ENCODE results near the gene PSME3. TPM values are rescaled to one million over a fixed set of nuclear protein-coding genes. Genes with fewer than 3 reads are reported as not detected.
"Not testable (repeated sequence)": the region's sequence is repeated elsewhere in the genome, so short reads cannot be mapped to it uniquely, and the experiment has no call there.

The PSME3 gene
- total RNA-seq, 1 experiment from 2014 or later, result 195 TPM

GRCh38 chr17:42850954-42851353, 17.8 kb downstream of the PSME3 start, which contains the start of gene AOC3:
TSS of gene AOC3 (plus strand) at chr17:42851199. CDS start at chr17:42851344, 145 bp downstream.
- H3K36me3 Mint-ChIP-seq (ENCODE audit: insufficient read depth, unreplicated experiment), result peaks cover 3% of the 10 kb centered on the region
- ChIA-PET CTCF (no interaction called here), POLR2A (no interaction called here)
- H3K9me3 Mint-ChIP-seq (ENCODE audit: unreplicated experiment), result no peaks in the 10 kb centered on the region
- Histone ChIP-seq H3K4me1 (no peaks in the 10 kb centered on the region), H3K36me3 (ENCODE audit: control insufficient read depth, insufficient read depth, low read length) (no peaks in the 10 kb centered on the region), H3K4me3 (ENCODE audit: low read depth, low read length) (no peak within 1 kb of the TSS), H3K9me3 (no peaks in the 10 kb centered on the region), H3K27me3 (replicated peaks; ENCODE audit: control insufficient read depth, insufficient read depth, low read length) (no peaks in the 10 kb centered on the region)
- H3K27me3 Mint-ChIP-seq (ENCODE audit: insufficient read depth, unreplicated experiment), result no peaks in the 10 kb centered on the region
- H3K4me1 Mint-ChIP-seq (ENCODE audit: low read depth, unreplicated experiment), result no peaks in the 10 kb centered on the region
- no peak for DNase-seq
- no peak within 1 kb of the TSS for H3K27ac Mint-ChIP-seq (ENCODE audit: unreplicated experiment)
- intact Hi-C loops (cut with micrococcal nuclease; ENCODE audit: unreplicated experiment), result no loop called here
- BruUV-seq (replicated peaks), result no TSS peak
- no peak for TF ChIP-seq CTCF (IDR thresholded peaks at IDR 0.05; ENCODE audit: insufficient read depth in 1 of 2, low read depth in 1 of 2, low read length in 1 of 2, severe bottlenecking in 1 of 2, unreplicated experiment in 1 of 2)
- H3K4me3 Mint-ChIP-seq (ENCODE audit: unreplicated experiment), result no peak within 1 kb of the TSS

DNA sequence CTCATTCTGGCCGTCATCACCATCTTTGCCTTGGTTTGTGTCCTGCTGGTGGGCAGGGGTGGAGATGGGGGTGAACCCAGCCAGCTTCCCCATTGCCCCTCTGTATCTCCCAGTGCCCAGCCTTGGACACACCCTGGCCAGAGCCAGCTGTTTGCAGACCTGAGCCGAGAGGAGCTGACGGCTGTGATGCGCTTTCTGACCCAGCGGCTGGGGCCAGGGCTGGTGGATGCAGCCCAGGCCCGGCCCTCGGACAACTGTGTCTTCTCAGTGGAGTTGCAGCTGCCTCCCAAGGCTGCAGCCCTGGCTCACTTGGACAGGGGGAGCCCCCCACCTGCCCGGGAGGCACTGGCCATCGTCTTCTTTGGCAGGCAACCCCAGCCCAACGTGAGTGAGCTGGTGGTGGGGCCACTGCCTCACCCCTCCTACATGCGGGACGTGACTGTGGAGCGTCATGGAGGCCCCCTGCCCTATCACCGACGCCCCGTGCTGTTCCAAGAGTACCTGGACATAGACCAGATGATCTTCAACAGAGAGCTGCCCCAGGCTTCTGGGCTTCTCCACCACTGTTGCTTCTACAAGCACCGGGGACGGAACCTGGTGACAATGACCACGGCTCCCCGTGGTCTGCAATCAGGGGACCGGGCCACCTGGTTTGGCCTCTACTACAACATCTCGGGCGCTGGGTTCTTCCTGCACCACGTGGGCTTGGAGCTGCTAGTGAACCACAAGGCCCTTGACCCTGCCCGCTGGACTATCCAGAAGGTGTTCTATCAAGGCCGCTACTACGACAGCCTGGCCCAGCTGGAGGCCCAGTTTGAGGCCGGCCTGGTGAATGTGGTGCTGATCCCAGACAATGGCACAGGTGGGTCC, 18.4 kb downstream of the PSME3 start:
- intact Hi-C loops (cut with micrococcal nuclease; ENCODE audit: unreplicated experiment); H3K36me3 ChIP-seq (ENCODE audit: control insufficient read depth, insufficient read depth, low read length); H3K4me1 Mint-ChIP-seq (ENCODE audit: low read depth, unreplicated experiment); CTCF ChIA-PET; H3K4me1 ChIP-seq; H3K36me3 Mint-ChIP-seq (ENCODE audit: insufficient read depth, unreplicated experiment); H3K27me3 ChIP-seq (replicated peaks; ENCODE audit: control insufficient read depth, insufficient read depth, low read length); POLR2A ChIA-PET; H3K9me3 Mint-ChIP-seq (ENCODE audit: unreplicated experiment); H3K4me3 Mint-ChIP-seq (ENCODE audit: unreplicated experiment); H3K4me3 ChIP-seq (ENCODE audit: low read depth, low read length); H3K27me3 Mint-ChIP-seq (ENCODE audit: insufficient read depth, unreplicated experiment); H3K9me3 ChIP-seq; H3K27ac Mint-ChIP-seq (ENCODE audit: unreplicated experiment); DNase-seq; BruUV-seq (replicated peaks): not testable (repeated sequence)

DNA sequence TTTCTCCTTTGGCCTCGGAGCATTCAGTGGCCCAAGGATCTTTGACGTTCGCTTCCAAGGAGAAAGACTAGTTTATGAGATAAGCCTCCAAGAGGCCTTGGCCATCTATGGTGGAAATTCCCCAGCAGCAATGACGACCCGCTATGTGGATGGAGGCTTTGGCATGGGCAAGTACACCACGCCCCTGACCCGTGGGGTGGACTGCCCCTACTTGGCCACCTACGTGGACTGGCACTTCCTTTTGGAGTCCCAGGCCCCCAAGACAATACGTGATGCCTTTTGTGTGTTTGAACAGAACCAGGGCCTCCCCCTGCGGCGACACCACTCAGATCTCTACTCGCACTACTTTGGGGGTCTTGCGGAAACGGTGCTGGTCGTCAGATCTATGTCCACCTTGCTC, 19.2 kb downstream of the PSME3 start:
- H3K4me1 ChIP-seq, result no peaks in the 10 kb centered on the region
- no peaks in the 10 kb centered on the region for H3K9me3 ChIP-seq
- POLR2A ChIA-PET, result no interaction called here
- Mint-ChIP-seq H3K4me1 (ENCODE audit: low read depth, unreplicated experiment) (no peaks in the 10 kb centered on the region), H3K27me3 (ENCODE audit: insufficient read depth, unreplicated experiment) (no peaks in the 10 kb centered on the region), H3K36me3 (ENCODE audit: insufficient read depth, unreplicated experiment) (no peaks in the 10 kb centered on the region), H3K9me3 (ENCODE audit: unreplicated experiment) (no peaks in the 10 kb centered on the region), H3K27ac (ENCODE audit: unreplicated experiment) (no peak overlapping the region), H3K4me3 (ENCODE audit: unreplicated experiment) (no peak overlapping the region)
- BruUV-seq (replicated peaks), result no TSS peak
- intact Hi-C loops (cut with micrococcal nuclease; ENCODE audit: unreplicated experiment), result no loop called here
- no peaks in the 10 kb centered on the region for H3K27me3 ChIP-seq (replicated peaks; ENCODE audit: control insufficient read depth, insufficient read depth, low read length)
- CTCF ChIA-PET, result no interaction called here
- no peak for DNase-seq
- no peaks in the 10 kb centered on the region for H3K36me3 ChIP-seq (ENCODE audit: control insufficient read depth, insufficient read depth, low read length)
- TF ChIP-seq CTCF (IDR thresholded peaks at IDR 0.05; ENCODE audit: insufficient read depth in 1 of 2, low read depth in 1 of 2, low read length in 1 of 2, severe bottlenecking in 1 of 2, unreplicated experiment in 1 of 2), result no peak
- no peak overlapping the region for H3K4me3 ChIP-seq (ENCODE audit: low read depth, low read length)

All from Caco-2 (cell line).